Measurements from ENCODE around the gene UBE2D3. TPM values are rescaled to one million over a fixed set of nuclear protein-coding genes. Genes with fewer than 3 reads are reported as not detected.

Gene UBE2D3
- total RNA-seq, 1 experiment from 2014 or later: 360 TPM

DNA sequence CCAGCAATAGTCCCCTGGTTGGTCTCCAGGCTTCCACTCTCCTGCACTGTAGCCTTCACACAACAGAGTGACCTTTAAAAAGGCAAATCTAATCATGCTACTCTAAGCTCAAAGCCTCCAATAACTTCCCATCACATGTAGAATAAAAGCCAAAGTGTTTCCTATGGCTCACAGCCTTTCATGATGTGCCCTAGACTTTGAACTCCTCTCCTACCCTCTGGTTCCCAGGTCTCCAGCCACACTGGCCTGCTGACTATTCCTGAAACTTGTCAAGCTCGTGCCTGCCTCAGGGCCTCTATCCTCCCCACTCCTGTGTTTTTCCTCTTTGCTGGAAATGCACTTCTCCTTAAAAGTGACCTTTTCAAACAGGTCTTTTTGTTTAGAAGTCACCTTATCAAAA lies 69.7 kb downstream of the UBE2D3 start:
- no peak for DNase-seq (ENCODE audit: low spot score)

DNA sequence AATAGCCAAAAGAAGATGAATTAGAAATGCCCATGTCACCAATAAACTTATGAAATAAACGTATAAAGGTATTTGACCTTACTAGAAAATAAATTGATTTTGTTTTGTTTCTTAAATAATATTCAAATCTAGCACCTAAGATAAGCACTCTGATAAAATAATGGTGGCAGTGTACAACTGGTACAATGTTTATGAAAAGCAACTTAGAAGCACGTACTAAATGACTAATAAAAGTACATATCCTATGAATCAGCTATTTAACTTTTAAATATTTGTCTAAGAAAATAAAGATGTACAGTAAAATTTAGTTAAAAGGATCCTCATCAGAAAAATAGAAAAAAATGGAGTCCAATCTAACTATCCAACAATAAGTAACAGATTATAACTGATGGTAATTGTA lies 73.3 kb downstream of the UBE2D3 start:
- DNase-seq (ENCODE audit: low spot score): no peak

DNA sequence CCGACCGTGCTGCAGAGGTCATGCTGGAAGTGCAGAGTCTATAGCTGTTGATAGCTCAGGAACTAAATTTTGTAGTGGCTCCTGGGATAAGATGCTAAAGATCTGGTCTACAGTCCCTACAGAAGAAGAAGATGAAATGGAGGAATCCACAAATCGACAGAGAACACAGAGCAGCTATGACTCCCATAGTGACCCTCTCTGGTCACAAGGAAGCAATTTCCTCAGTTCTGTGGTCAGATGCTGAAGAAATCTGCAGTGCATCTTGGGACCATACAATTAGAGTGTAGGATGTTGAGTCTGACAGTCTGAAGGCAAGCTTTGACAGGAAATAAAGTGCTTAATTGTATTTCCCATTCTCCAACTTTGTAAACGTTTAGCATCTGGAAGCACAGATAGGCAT lies 75.4 kb downstream of the UBE2D3 start:
- DNase-seq (ENCODE audit: low spot score): no peak

Other genes with a start within 250 kb of the UBE2D3 start
- gene MANBA, start 66.6 kb downstream of the UBE2D3 start, total RNA-seq (2014; rRNA removed; shearing (Covaris generic)): 29.9 and 32.8 TPM in 2 replicates
- 67.8 and 105 TPM in 2 replicates for gene CISD2, start 41.4 kb upstream of the UBE2D3 start, total RNA-seq (2014; rRNA removed; shearing (Covaris generic))
- 0.10 and 0.43 TPM in 2 replicates for gene SLC9B1, start 192.2 kb upstream of the UBE2D3 start, total RNA-seq (2014; rRNA removed; shearing (Covaris generic))
- 15.0 and 23.7 TPM in 2 replicates for gene SLC9B2, start 249.2 kb upstream of the UBE2D3 start, total RNA-seq (2014; rRNA removed; shearing (Covaris generic))